Amniotic epithelial cell (primary cell): Measurements from ENCODE around the gene LGALS16.
"Not testable (repeated sequence)": the region's sequence is repeated elsewhere in the genome, so short reads cannot be mapped to it uniquely, and the experiment has no call there.

ENCODE experiments used
- DNase-seq: peaks from one replicate; pipeline ENCODE4 v3.0.0-alpha.2; 2010; ENCODE audit warnings: low read depth

Gene LGALS16

DNA sequence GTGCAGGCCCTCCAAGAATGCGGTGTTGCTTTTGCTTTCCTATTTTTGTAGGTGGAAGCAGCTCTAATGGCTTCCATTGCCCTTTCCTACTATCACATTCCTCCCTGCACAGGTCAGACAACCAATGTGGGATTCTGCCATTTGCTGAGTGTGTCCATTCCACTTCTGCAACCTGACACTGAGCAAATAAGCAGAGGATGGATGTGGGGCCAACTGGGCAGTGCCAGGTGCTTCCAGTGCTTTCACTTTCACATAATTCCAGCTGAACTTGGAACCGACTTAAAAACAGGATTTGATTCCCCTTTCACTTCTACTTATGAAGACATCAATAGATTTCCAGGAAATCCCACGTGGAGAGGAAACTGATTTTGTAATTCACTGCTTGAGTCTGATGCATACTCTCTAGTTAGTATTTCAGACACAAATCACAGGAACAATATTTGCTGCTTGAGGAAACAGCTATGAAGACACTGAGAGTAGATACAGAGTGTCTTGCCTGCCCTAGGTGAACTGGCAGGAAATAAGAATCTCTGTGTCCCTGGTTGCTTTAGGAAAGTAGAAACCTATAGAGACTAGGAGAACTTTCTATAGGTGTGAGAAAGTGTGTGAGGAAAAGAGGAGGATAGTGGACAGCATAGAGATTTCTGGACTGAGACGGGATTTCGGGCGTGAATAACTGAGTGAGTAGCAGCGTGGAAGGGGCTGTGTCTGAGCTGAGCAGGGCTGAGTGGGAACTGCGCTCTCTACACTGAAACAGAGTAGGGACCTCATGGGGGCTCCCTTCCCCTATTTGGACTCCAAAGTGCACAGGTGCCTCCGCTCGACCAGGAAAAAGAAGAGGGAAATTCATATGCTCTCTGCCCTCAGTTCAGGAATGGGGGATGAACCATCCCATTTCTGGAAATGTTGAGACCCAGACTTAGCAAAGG, 22.5 kb downstream of the LGALS16 start:
- no peak for DNase-seq

DNA sequence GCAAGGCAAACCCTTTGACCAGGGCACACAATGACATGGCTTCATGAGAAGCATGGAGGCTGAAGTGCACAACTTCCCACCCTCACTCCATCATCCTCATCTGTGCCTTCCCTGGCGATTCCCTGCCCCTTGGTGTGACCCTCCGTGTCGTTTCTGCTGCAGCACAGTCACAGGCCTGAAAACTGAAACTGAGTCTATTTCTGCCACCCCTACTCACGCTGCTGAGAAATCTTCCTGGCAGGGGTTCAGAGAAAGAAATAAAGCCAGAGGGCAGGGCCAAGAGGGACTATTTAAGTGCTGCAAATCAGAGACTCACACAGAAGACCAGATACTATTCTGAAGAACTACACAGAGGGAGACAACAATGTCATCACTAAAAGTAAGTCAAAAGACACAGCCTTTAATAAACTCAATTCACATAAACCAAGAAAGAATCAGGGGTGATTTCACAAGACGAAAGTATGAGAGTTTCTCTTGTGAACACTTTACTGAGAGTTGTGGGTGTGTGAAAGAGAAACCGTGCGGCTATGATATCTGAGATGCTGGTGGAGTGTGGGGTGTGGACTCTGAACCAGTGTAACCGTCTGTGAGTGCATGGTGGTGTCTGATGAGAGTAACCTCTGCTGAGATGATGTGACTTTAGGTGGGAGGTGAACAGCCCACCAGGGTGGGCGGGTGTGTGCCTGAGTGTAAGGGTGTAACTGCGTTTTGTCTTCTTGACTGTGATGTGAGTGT, 23.5 kb downstream of the LGALS16 start:
- no peak for DNase-seq

DNA sequence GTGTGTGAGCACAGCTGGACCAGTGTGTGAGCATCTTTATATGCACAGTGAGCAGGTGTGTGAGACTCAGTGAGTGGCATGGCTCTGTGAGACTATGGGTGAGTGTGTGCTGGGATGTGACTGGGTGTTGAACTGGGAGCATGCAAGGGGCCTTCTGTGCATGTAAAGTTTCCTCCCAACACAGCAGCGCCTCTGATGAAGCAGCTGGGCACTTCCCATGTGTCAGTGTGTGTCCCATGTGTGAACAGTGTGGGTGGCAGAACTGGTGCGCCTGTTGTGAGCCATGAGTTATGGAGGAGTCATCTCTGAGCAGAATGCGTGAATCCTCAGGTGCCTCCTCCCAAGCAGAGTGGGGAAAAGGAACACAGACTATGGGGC, 24.1 kb downstream of the LGALS16 start:
- no peak for DNase-seq

DNA sequence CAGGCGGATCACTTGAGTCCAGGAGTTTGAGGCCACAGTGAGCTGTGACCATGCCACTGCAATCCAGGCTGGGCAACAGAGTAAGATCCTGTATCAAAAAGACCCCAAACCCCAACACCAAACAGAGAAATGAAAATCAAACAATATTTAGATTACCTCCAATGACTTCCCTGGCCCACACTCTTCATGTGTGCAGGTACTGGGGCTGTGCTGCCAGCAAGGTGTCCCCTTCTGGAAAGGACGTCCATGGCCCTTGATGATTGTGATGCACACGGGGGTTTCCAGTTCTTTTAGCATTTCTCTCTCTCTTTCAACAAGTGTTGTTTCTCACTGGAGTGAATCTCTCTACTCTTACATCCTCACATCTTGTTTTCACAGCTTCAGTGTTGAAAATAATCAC, 24.9 kb downstream of the LGALS16 start:
- DNase-seq: no peak

DNA sequence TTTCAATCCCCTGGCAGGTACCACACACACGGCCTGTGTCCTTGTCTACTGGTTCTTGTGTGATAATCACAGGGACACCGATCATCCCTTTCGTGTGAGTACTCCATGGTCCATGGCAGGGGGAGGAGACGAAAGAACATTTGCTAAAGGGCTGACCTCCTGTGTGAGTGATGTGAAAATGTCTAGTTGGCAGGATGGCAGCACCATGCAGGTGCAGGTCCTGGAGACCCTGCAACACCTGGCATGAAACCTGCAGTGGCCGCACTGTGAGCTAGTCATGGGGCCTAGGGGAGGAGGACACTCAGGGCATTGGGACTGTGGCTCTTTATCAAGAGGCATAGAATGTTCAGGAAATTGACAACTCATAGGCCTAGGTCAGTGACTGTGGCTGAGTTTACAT, 25.7 kb downstream of the LGALS16 start:
- DNase-seq: no peak

DNA sequence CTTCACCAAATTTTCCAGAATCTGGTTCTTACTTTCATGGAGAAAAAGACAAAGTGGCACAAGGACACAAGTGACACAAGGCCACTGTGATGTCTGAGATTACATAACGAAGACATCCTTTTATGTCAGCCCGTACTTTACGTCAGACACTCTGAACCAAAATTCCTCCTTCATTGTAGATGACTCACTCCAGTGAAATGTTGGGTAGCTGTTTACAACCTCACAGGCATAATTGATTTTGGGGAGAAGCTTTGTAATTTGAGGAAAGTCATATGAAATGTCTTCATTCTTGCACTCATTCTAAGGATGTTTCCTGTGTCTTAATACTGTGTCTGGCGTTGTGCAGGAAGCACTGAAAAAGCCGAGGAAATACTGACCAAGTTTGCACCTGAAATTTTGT, 28.6 kb downstream of the LGALS16 start:
- DNase-seq: no peak

DNA sequence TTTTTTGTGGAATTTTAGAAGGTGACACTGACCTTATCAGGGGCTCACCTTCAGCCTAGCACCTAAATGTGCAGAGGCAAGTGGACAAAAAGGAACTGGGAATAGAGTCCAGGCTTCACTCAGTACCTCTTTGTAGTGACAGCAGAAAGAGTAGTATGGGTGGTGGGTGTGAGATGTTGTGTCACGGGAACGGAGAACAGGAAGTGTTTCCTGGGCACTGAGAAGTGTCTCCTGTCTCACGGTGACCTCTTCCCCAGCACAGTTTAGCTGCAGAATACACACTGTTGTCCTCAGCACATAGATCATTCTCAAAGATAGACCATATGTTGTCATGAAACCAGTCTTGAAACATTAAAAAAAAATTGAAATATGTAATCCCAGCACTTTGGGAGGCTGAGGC, 31.0 kb downstream of the LGALS16 start:
- DNase-seq: no peak

DNA sequence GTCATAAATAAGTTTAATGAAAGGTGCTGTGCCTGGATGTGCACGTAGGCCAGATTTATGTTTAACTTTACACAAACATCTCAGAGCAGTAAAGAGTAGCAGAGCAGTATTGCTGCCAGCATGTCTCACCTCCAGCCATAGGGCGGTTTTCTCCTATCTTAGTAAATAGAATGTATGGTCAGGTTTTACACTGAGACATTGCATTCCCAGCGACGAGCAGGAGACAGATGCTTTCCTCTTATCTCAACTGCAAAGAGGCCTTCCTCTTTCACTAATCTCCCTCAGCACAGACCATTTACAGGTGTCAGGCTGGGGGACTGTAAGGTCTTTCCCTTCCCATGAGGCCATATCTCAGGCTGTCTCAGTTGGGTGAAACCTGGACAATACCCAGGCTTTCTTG, 32.9 kb downstream of the LGALS16 start:
- not testable (repeated sequence) for DNase-seq

DNA sequence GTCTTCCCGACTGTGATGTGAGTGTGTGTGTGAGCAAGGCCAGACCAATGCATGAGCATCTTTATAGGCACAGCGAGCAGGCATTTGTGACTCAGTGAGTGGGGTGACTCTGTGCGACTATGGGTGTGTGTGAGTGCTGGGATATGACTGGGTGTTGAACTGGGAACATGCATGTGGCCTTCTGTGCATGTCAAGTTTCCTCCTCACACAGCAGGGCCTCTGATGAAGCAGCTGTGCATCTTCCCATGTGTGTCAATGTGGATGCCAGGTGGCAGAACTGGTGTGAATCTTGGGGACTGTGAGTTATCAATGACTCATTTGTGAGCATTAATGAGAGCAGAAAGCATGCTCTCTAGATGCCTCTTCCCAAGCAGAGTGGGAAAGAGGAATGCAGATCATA, 36.5 kb downstream of the LGALS16 start:
- no peak for DNase-seq

DNA sequence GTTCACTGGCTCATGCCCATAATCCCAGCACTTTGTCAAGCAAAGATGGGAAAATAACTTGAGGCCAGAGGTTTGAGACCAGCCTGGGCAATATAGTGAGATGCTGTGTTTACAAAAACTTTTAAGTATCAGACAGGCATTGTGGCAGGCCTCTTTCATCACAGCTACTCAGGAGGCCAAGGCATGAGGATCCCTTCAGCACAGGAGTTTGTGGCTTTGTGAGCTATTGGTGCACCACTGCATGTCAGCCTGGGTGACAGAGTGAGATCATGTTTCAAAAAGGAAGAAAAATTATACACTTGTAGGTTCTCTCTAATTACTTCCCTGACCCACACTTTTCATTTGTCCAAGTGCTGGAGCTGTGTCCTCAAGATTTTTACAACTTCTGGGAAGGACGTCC, 37.1 kb downstream of the LGALS16 start:
- DNase-seq: no peak

DNA sequence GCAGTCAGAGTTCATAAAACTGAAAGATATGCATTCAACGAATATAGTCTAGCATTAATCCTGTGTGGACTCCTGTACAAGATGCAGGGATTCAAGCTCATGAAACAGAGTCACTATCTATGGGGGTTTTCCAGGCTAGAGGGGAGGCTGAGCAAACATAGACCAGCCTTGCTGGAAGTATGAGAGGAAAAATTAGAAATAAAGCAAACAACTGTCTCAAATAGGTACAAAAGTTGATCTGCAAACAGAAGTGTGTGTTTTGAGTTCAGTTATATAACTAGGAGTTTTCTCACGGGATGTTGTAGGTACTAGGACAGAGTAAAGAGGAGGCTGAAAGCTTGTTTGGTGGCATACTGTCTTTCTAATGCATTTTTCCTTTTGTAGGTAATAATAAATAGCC, 40.0 kb downstream of the LGALS16 start:
- DNase-seq: no peak

DNA sequence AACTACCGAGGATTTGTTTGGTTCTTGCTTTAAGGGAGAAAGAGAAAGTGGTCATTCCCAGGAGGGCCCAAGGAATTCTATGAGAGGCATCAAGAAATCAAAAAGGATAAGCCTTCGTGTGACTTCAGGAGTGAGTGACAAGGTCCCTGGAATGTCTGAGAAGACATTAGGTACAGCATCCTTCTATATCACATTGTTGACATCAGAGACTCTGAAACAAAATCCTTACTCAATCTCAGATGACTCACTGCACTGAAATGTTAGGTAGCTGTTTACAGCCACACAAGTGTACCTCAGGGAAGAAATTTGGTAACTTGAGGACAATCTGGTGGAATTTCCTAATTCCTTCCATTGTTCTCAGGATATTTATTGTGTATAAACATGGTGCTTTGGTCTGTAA, 40.7 kb downstream of the LGALS16 start:
- peak; percentile 3 for DNase-seq

DNA sequence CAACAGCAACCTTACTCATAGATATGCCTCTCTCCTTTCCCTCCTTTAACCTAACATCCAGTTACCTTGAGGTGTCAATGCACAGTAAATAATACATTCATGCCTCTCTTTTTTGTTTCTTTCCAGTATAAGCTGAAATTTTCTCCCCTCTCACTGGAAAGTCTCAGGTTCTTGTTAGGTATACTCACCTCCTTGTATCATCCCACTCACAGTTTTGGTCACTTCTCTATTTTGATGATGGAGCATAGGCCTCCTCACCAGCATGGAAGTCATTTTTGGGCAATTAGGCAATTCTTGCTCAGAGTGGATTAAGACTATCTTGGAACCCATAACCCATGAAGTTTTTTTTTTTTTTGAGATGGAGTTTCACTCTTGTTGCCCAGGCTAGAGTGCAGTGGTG, 42.8 kb downstream of the LGALS16 start:
- no peak for DNase-seq

DNA sequence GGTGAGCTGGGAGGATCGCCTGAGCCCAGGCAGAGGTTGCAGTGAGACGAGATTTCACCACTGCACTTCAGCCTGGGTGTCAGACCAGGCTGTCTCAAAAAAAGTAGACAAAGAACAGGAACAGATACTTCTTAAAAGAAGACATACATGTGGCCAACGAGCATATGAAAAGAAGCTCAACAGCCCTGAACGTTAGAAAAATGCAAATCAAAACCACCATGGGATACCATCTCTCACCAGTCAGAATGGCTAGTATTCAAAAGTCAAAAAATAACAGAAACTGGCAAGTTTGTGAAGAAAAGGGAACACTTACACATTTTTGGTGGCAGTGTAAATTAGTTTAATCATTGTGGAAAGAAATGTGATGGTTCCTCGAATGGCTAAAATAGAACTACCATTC, 45.6 kb downstream of the LGALS16 start:
- no peak for DNase-seq

DNA sequence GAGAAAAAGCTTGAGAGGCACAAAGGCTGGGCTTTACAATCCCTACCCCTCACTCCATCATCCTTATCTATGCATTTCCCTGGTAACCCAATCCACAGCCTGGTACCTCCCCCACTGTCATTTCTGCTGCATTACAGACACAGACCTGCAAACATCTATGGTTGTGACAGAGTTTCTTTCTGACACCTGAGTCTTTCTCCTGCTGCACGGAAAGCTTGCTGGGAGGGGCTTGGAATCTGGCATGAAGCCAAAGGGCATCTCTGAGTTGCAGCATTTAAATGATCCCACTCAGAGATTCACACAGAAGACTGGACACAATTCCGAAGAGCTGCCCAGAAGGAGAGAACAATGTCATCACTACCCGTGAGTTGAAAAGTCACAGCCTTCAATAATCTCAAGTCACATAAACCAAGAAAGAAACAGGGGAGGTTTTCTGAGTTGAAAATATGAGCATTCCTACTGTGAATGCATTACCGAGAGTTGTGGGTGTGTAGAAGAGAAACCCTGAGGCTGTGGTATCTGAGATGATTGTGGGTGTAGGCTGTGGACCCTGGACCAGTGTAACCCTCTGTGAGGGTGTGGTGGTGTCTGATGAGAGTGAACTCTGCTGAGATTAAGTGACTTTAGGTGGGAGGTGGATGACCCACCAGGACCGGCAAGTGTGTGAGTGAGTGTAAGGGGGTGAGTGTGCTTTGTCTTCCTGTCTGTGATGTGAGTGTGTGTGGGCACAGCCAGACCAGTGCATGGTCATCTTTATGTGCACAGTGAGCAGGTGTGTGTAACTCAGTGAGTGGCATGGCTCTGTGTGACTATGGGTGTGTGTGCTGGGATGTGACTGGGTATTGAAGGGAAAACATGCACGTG, 48.7 kb downstream of the LGALS16 start, which contains the start of gene LGALS14:
LGALS14 (plus strand) TSS at position 301 of the 864 bp plus-strand sequence; CDS start at position 349, 48 bp downstream.
- no peak for DNase-seq

DNA sequence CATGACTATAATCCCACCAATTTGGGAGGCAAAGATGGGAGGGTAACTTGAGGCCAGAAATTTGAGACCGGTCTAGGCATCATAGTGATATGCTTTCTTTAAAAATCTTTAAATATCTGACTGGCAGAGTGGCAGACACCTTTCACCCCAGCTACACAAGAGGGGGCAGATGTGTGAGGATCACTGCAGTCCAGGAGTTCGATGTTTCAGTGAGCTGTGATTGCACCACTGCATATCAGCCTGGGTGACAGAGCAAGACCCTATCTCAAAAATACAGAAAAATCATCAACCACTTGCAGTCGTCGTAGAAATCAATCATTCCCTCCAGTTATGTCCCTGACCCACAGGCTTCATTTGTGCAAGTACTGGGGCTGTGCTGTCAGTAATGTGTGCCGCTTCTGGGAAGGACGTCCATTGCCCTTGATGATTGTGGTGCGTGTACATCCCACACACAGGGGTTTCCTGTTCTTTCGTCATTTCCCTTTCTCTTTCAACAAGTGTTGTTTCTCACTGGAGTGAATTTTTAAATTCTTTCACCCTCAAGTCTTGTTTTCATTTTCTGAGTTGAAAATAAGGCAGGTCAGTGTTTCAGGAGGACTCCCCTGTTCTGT, 50.0 kb downstream of the LGALS16 start:
- DNase-seq: no peak

DNA sequence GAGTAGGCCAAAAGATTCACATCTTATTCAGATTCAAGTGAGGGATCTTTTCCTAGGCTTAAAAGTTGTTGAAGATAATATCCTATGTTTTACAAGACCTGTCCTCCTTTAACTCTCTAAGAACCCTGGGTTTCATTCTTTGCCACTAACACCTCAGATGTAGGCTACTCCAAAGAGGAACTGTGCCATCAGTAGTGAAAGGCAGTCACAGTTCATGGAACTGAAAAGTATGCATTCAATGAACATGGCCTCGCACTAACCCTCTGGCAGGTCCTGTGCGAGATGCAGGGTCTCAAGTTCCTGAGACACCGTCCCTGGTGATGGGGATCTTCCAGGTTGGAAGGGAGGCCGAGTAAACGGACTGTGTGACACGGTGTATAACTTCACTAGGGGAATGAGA, 52.9 kb downstream of the LGALS16 start:
- no peak for DNase-seq

DNA sequence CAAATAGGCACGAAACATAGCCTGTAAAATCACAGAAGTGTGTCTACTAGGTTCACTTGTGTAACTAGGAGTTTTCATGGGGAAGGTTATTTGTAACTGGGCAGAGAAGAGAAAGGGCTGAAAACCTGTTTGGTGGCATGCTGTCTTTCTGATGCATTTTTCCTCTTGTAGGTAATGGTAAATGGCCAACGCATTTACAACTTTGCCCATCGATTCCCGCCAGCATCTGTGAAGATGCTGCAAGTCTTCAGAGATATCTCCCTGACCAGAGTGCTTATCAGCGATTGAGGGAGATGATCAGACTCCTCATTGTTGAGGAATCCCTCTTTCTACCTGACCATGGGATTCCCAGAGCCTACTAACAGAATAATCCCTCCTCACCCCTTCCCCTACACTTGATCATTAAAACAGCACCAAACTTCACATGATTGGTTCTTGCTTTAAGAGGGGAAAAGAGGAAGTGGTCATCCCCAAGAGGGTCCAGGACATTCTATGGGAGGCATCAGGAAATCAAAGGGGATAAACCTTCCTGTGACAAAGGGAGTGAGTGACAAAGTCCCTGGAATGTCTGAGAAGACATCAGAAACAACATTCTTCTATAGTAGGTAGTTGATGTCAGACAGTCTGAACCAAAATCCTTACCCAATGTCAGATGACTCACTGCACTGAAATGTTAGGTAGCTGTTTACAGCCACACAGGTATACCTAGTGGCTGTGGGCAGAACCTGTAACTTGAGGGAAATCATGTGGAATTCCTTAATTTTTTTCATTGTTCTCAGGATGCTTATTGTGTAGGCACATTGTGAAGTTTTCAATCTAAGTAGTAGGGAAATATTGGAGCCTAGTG, 53.5 kb downstream of the LGALS16 start:
- DNase-seq: no peak
